Panc1 (cell line): Measurements from ENCODE around the gene RAPSN.

ENCODE experiments used
- CTCF ChIP-seq: fragments of 450-650 bp; IDR thresholded peaks from 2 replicates; pipeline ENCODE4 v1.5.1; 2017; ENCODE audit warnings: mild to moderate bottlenecking
- POLR2AphosphoS5 ChIP-seq: IDR thresholded peaks from 2 replicates; pipeline ENCODE4 v1.6.1; 2012; ENCODE audit warnings: mild to moderate bottlenecking, low read depth, low read length, moderate library complexity
- REST ChIP-seq, 2 experiments: IDR thresholded peaks; 2 replicates each; pipeline ENCODE4 v1.6.1; 2011 to 2012; ENCODE audit warnings: low read depth in 2 of 2, control low read depth in 1 of 2, low read length in 1 of 2, mild to moderate bottlenecking in 1 of 2, moderate library complexity in 1 of 2; ENCODE audit not compliant: insufficient read depth in 1 of 2

DNA sequence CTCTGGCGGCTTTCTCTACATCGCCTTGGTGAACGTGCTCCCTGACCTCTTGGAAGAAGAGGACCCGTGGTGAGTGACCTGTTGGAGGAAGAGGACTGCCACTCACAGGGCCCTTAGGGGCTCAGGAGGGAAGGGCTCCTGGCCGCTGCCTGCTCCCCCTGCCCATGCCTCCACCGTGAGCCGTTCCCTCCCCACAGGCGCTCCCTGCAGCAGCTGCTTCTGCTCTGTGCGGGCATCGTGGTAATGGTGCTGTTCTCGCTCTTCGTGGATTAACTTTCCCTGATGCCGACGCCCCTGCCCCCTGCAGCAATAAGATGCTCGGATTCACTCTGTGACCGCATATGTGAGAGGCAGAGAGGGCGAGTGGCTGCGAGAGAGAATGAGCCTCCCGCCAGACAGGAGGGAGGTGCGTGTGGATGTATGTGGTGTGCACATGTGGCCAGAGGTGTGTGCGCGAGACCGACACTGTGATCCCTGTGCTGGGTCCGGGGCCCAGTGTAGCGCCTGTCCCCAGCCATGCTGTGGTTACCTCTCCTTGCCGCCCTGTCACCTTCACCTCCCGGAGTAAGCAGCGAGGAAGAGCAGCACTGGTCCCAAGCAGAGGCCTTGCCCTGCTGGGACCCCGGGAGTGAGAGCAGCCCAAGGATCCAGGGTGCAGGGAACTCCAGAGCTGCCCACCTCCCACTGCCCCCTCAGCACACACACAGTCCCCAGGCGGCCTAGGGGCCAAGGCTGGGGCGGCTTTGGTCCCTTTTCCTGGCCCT lies 33.7 kb downstream of the RAPSN start:
- no peak for TF ChIP-seq CTCF
- no peak for TF ChIP-seq REST (IDR thresholded peaks at IDR 0.05; ENCODE audit: insufficient read depth in 1 of 2, low read depth in 2 of 2, low read length in 1 of 2)
- TF ChIP-seq POLR2AphosphoS5: no peak
